SK-MEL-5 (cell line): ENCODE data around the gene CAVIN4. TPM values are rescaled to one million over a fixed set of nuclear protein-coding genes. Genes with fewer than 3 reads are reported as not detected.

Experiments used
- DNase-seq: peaks from one replicate; pipeline ENCODE4 v3.0.0-alpha.2; 2016; ENCODE audit warnings: low read depth, low spot score
- in situ Hi-C: cut with HindIII; loops from 2 replicates; pipeline ENCODE4 v1.10.0; 2016; ENCODE audit warnings: low sequenced_read_pairs, high pct_unique_total_duplicates, low pct_unique_long_range_greater_than_20kb
- polyA plus RNA-seq, 2 experiments: library from polyadenylated mRNA; depleted of rRNA; stranded (reverse); fragments of >200 nt; gene quantifications; 2 replicates each; pipeline ENCODE4 v1.2.3, GENCODE V29; 2015
- total RNA-seq: library from RNA; depleted of rRNA; stranded (reverse); fragments of >200 nt; shearing (Covaris generic); gene quantifications from 2 replicates; pipeline ENCODE4 v1.2.3, GENCODE V29; 2014; rRNA removed

The CAVIN4 gene, protein sequence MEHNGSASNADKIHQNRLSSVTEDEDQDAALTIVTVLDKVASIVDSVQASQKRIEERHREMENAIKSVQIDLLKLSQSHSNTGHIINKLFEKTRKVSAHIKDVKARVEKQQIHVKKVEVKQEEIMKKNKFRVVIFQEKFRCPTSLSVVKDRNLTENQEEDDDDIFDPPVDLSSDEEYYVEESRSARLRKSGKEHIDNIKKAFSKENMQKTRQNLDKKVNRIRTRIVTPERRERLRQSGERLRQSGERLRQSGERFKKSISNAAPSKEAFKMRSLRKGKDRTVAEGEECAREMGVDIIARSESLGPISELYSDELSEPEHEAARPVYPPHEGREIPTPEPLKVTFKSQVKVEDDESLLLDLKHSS
- total RNA-seq, result 0.69 and 1.0 TPM in 2 replicates
- 0.58 and 0.76 TPM in 2 replicates for polyA plus RNA-seq (2015; cell fraction: cytosol; rRNA removed)
- 2.8 and 5.2 TPM in 2 replicates for polyA plus RNA-seq (2015; cell fraction: nucleus; rRNA removed)

- in situ Hi-C loops, result loop anchor here (25.0 kb wide), 1 partner anchor 516 kb away; no protein-coding TSS in a partner anchor
- no peak for DNase-seq
These were observed at the start of gene CAVIN4 for GRCh38 chr9:100577776-100578448. Gene CAVIN4, plus strand, starts transcription at chr9:100578079. Its CDS starts 65 bp downstream, at chr9:100578144.

DNA sequence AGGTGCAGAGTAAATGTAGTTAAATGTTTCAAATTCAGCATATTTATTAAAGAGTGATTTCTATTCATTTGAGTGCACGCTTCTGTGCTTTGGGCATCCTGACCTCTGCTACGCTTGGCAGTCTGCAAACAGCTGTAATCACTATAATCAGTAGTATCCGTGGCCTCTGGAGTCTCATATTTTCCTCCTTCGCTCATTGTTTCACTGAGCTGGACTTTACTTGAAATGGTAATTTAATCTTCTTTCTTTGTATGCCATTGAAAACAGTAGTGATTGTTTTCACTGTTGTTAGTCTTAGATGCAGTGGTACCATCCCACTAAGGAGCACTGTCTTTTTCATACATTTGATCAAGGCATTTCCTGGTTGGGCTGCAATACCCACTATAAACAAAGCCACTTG, 43.5 kb upstream of the CAVIN4 start:
- DNase-seq, result peak; percentile 23
- in situ Hi-C loops, result no loop called here

- in situ Hi-C loops, result no loop called here
- DNase-seq, result no peak
These were observed 37.6 kb upstream of the CAVIN4 start for GRCh38 chr9:100540327-100540726.

GRCh38 chr9:100549048-100549447, 28.8 kb upstream of the CAVIN4 start:
- in situ Hi-C loops, result no loop called here
- DNase-seq, result no peak

GRCh38 chr9:100554935-100555401, 22.9 kb upstream of the CAVIN4 start:
- in situ Hi-C loops, result no loop called here
- no peak for DNase-seq

DNA sequence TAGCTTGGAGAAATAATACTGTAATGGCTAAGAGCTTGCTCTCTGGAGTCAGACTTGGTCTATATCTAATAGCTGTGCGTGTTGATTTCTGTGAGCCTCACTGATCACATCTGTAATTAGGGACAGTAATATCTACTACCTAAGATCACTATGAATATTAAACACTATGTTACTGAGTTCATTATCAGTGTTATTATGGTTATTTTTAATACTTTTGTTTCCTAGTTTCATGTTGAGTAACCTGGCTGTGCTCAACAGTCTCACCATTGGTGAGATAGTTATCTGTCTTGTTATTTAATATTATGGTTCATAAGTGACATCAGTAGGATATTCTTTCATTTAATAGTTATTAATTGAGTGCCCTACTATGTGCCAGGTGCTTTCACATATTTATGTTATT, 22.4 kb upstream of the CAVIN4 start:
- no peak for DNase-seq
- in situ Hi-C loops, result no loop called here

DNA sequence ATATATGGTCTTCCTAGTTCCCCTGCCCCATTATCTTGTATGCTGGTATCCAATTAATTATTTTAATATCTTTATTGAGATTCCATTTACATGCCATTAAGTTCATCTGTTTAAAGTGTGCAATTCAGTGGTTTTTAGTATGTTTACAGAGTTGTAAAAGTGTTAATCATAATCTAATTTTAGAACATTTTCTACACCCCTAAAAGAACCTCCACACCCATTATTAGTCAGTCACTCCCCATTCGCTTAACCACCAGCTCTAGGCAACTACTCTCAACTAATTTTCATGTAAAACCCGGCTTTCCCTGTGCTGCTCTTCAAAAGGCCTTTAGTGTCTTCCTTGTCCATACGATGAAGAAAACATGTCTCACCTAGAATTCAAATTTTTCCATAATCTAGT, 20.8 kb upstream of the CAVIN4 start:
- no peak for DNase-seq
- in situ Hi-C loops, result no loop called here

DNA sequence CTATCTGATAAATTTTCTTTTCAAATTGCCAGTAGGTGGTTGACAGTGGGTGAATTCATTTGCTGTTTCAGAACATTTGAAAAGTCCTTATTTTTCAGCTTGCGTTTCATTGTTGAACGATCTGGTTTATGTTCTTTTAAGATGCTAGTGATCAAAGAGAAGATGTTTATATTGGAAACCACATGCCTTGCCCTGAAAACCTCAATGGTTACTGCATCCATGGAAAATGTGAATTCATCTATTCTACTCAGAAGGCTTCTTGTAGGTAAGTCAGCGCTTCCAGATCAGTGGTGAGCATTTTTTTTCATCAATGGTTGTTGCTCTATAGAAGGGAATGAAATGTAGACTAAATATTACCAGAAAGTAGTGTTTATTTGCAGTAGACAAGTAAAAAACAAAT, 16.6 kb upstream of the CAVIN4 start:
- no peak for DNase-seq
- in situ Hi-C loops, result no loop called here

DNA sequence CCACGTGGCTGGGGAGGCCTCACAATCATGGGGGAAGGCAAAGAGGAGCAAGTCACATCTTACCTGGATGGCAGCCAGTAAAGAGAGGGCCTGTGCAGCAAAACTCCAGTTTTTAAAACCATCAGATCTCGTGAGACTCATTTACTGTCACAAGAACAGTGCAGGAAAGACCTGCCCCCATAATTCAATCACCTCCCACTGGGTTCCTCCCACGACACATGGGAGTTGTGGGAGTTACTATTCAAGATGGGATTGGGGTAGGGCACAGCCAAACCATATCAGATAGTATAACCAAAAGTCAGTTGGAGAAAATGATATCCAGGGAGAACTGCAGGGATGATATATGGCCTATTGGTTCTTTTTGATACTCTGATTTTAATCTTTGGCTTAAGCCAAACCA, 10.0 kb upstream of the CAVIN4 start:
- in situ Hi-C loops, result no loop called here
- no peak for DNase-seq

- in situ Hi-C loops, result no loop called here
- no peak for DNase-seq
These were observed 4.1 kb upstream of the CAVIN4 start for GRCh38 chr9:100573655-100574260.

- DNase-seq, result no peak
- in situ Hi-C loops, result loop anchor here (25.0 kb wide), 1 partner anchor 513 kb away; no protein-coding TSS in a partner anchor
These were observed 2.9 kb upstream of the CAVIN4 start for GRCh38 chr9:100575006-100575405.

GRCh38 chr9:100575765-100576386, 2.0 kb upstream of the CAVIN4 start:
- in situ Hi-C loops, result loop anchor here (25.0 kb wide), 1 partner anchor 514 kb away; no protein-coding TSS in a partner anchor
- no peak for DNase-seq

- no peak for DNase-seq
- in situ Hi-C loops, result loop anchor here (25.0 kb wide), 1 partner anchor 516 kb away; no protein-coding TSS in a partner anchor
These were observed 731 bp downstream of the CAVIN4 start for GRCh38 chr9:100578610-100579009.

DNA sequence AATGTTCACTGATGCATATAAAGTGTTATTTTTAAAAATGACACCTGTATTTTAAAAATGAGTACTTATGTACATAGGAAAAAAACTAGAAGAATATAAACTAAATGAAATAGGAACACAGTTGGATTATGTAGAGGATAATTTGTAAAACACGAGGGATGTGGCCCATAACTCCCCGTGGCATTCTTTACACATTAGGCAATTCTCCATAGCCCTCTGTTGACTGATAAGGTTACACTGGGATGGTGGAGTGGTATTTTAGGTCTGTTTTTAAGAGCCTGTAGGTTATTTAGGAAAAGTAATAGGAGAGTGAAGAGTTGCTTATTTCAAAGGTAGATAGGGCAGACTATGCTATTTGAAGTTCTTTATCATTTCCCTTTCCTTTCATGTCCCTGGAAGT, 1.8 kb downstream of the CAVIN4 start:
- no peak for DNase-seq
- in situ Hi-C loops, result loop anchor here (25.0 kb wide), 1 partner anchor 517 kb away; no protein-coding TSS in a partner anchor

DNA sequence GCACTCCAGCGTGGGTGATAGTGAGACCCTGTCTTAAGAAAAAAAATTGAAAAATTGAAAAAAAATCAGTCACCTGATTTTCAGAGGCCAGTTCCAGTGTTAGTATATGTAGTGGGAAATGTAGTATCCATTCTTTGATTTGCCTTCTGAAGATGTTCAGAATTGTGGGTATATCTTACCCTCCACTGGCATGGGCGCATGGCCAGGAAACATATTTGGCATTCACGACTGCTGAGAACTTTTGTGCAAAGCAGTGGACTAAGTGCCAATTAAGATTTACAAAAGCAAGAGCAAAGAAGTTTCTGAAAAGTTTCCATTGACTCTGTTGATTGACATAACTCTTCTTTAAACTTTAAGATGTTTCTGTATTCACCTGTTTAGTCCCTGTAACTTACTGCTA, 2.4 kb downstream of the CAVIN4 start:
- in situ Hi-C loops, result loop anchor here (25.0 kb wide), 1 partner anchor 518 kb away; no protein-coding TSS in a partner anchor
- DNase-seq, result no peak

DNA sequence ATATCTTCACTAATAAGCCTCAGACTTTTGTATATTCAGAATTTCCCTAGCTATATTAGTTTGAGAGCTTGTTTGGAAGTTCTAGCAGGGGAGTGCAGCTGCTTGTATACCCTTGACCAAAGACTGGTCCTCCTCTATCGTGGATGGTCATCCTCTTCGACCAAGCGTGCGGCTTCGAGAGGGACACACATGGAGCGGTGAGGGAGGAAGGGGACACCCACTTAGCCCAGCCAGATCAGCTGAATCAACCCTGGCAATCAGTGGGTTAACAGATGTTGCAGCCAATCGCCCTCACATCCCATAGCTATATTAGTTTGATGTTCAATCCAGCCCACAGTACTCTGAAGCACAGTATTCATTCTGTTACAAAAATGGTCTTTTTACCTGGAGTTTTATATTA, 3.2 kb downstream of the CAVIN4 start:
- in situ Hi-C loops, result loop anchor here (25.0 kb wide), 1 partner anchor 519 kb away; no protein-coding TSS in a partner anchor
- no peak for DNase-seq

- DNase-seq, result no peak
- in situ Hi-C loops, result loop anchor here (25.0 kb wide), 1 partner anchor 519 kb away; no protein-coding TSS in a partner anchor
These were observed 3.8 kb downstream of the CAVIN4 start for GRCh38 chr9:100581661-100582060.
